Measurements from ENCODE around the gene CDKL1. TPM values are rescaled to one million over a fixed set of nuclear protein-coding genes. Genes with fewer than 3 reads are reported as not detected.

Gene CDKL1
- total and polyA plus RNA-seq, 2 of the 13 experiments (the other 11 are each of a cell fraction or from before 2014, with no cell fraction given), result 4.4 to 5.1 TPM

- TF ChIP-seq HNF1B (CRISPR knock-in tag; IDR thresholded peaks at IDR 0.05), result peak; percentile 81
- 0 out of 2 replicates have a peak, but pooled peaks have one; percentile 18 for TF ChIP-seq KDM2A (CRISPR knock-in tag; IDR thresholded peaks at IDR 0.05; ENCODE audit: borderline replicate concordance, low read depth)
- TF ChIP-seq DDIT3 (CRISPR knock-in tag; IDR thresholded peaks at IDR 0.05), result no peak
- TF ChIP-seq ZGPAT (CRISPR knock-in tag; IDR thresholded peaks at IDR 0.05), result peak; percentile 62; the same call in 1 of the 2 replicates
- TF ChIP-seq ADNP (CRISPR knock-in tag; IDR thresholded peaks at IDR 0.05), result peak; percentile 55; the same call in 1 of the 2 replicates
- peak; percentile 80 for TF ChIP-seq HOMEZ (CRISPR knock-in tag; IDR thresholded peaks at IDR 0.05; ENCODE audit: low read depth)
- TF ChIP-seq THAP8 (CRISPR knock-in tag; IDR thresholded peaks at IDR 0.05; ENCODE audit: borderline replicate concordance), result no peak
- peak; percentile 35; the same call in 1 of the 2 replicates for TF ChIP-seq HDAC2 (CRISPR knock-in tag; IDR thresholded peaks at IDR 0.05)
- peak; percentile 94 for TF ChIP-seq HNF1A (IDR thresholded peaks at IDR 0.05; ENCODE audit: low read depth)
- peak; percentile 91; the same call in 1 of the 2 replicates for TF ChIP-seq HNF1A (CRISPR knock-in tag; IDR thresholded peaks at IDR 0.05; ENCODE audit: borderline replicate concordance)
- peak; percentile 42; the same call in 1 of the 2 replicates for TF ChIP-seq TCF7 (IDR thresholded peaks at IDR 0.05; ENCODE audit: low read depth)
- no peak for TF ChIP-seq ZNF607 (CRISPR knock-in tag; IDR thresholded peaks at IDR 0.05; ENCODE audit: borderline replicate concordance)
- no peak for TF ChIP-seq ZNF275 (CRISPR knock-in tag; IDR thresholded peaks at IDR 0.05; ENCODE audit: borderline replicate concordance)
- 0 out of 2 replicates have a peak, but pooled peaks have one; percentile 38 for TF ChIP-seq ZNF503 (CRISPR knock-in tag; IDR thresholded peaks at IDR 0.05)
- TF ChIP-seq POGZ (CRISPR knock-in tag; IDR thresholded peaks at IDR 0.05), result peak; percentile 47; the same call in 1 of the 2 replicates
Observed at GRCh38 chr14:50381823-50382287, 14.8 kb downstream of the CDKL1 start (continued).
